HG03432 (cell line): Measurements from ENCODE around the gene UCHL5.
A peak's percentile ranks its signal among the peaks of the same experiment; 100 is the strongest.
"Not testable (repeated sequence)": the region's sequence is repeated elsewhere in the genome, so short reads cannot be mapped to it uniquely, and the experiment has no call there.

Source experiments
- ATAC-seq: cut with Tn5 transposase; IDR thresholded peaks from one replicate; pipeline ENCODE4 v1.9.1; 2021; ENCODE audit warnings: mild to moderate bottlenecking, moderate library complexity; ENCODE audit not compliant: unreplicated experiment

The UCHL5 gene

DNA sequence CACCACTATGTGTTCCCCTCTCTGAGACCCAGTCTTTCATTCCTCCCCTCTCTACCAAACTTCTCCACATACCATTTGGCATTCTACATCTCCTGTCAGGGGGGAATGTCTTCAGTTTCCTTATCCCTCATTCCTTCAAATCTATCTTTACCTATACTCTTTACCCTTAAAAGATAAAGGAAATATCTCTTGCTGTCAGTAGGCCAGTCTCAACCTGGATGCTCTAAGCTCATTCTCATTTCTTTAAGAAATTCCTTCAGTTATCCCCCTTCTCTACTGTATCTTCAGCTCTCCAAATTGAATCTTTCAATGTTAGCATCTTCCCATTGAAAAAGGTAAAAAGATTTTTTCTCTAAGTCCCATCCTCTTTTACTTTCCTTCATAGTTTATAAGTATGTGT is 6.8 kb upstream of the UCHL5 start:
- ATAC-seq: no peak

DNA sequence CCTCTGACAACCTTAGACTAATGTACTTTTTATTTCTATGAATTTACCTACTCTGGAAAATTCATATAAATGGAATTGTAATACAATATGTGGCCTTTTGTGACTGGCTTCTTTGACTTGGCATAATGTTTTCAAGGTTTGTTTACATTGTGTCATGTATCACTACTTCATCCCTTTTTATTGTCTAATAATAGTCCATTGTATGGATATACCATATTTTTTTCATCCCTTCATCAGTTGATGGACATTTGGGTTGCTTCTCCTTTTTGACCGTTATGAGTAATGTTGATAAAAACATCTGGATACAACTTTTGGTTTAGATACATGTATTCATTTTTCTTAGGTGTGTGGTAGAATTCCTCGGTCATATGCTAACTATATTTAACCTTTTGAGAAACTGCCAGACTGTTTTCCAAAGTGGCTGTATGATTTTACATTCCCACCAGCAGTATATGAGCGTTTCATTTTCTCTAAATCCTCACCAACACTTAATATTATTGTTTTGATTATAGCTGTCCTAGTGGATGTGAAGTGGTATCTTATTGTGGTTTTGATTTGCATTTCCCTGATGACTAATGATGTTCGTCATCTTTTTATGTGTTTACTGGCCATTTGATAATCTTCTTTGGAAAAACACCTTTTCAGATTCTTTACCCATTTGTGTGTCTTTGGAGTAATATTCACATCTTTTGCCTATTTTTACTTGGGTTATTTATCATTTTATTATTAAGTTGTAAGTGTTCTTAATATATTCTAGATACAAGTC is 3.7 kb upstream of the UCHL5 start:
- no peak for ATAC-seq

- no peak for ATAC-seq
Measured at GRCh38 chr1:193060938-193061337, 1.8 kb upstream of the UCHL5 start.

DNA sequence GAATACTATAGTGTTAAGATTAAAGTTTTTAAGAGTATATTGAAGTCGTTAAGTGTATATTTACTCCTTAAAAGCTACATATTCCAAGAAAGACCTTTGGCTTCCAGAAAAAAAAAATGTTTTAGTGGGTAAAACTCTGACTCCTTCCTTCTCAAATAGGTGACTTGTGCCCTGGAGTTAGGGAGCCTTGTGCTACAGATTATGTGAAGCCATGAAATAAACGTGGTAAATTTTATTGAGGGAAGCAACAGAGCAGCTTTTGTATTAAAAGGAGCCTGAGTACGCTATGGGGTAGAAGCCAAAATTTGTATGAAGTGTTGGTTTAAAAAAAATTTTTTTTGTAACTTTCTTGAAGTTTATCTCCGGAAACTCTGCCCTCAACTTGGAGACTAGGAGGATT is 1.2 kb upstream of the UCHL5 start:
- no peak for ATAC-seq

DNA sequence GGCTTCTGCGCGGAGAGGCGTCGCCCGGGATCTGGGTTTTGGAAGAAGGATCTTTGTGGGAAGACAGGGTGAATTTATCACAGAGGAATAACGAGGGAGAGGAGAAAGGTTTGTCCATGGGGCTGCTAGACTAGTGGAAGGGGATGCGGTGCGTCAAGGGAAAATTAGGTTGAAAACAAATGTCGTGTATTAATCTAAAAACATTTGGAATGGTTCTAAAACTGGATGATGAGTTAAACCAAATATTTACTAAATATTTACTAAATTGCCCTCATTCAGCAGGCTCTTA is 899 bp upstream of the UCHL5 start:
- no peak for ATAC-seq

GRCh38 chr1:193058529-193059281 is 455 bp downstream of the UCHL5 start:
- peak; percentile 45 for ATAC-seq

DNA sequence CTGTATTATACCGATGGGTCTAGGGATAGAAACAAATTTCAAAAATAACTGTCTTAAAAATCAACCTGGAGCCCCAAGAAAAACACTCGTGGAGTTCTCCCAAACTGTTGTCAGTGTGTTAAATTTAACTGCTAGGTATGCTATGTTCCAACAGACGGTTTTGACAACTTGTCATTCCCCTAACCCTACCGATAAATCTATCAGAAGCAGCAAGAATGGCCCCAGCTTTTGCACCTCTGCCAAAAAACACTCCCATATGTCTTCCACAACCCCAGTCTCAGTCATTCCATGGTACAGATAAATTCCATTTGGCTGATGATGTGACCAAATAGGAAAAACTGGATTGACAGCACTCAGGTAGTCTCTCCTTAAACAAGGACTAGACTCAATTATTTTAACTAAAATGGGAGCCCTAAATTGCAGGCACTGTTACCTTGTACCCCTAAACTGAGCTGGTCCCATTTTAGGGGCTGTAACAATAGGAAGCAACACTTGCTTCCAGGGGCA is 4.9 kb downstream of the UCHL5 start:
- ATAC-seq: no peak

- ATAC-seq: not testable (repeated sequence)
Measured at GRCh38 chr1:193048913-193049312, 10.2 kb downstream of the UCHL5 start.

- no peak for ATAC-seq
Measured at GRCh38 chr1:193042766-193043691, 16.1 kb downstream of the UCHL5 start.

- ATAC-seq: no peak
Measured at GRCh38 chr1:193040011-193040410, 19.1 kb downstream of the UCHL5 start.

GRCh38 chr1:193036337-193037047 is 22.7 kb downstream of the UCHL5 start:
- no peak for ATAC-seq

GRCh38 chr1:193033610-193034009 is 25.6 kb downstream of the UCHL5 start:
- ATAC-seq: no peak

DNA sequence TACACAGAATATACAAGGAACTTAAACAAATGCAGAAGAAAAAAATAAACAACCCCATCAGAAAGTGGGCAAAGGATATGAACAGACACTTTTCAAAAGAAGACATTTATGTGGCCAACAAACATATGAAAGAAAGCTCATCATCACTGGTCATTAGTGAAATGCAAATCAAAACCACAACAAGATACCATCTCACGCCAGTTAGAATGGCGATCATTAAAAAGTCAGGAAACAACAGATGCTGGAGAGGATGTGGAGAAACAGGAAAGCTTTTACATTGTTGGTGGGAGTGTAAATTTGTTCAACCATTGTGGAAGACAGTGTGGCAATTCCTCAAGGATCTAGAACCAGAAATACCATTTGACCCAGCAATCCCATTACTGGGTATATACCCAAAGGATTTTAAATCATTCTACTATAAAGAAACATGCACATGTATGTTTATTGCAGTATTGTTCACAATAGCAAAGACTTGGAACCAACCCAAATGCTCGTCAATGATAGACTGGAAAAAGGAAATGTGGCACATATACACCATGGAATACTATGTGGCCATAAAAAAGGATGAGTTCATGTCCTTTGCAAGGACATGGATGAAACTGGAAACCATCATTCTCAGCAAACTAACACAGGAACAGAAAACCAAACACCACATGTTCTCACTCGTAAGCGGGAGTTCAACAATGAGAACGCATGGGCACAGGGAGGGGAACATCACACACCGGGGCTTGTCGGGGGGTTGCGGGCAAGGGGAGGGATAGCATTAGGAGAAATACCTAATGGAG is 26.3 kb downstream of the UCHL5 start:
- ATAC-seq: not testable (repeated sequence)

DNA sequence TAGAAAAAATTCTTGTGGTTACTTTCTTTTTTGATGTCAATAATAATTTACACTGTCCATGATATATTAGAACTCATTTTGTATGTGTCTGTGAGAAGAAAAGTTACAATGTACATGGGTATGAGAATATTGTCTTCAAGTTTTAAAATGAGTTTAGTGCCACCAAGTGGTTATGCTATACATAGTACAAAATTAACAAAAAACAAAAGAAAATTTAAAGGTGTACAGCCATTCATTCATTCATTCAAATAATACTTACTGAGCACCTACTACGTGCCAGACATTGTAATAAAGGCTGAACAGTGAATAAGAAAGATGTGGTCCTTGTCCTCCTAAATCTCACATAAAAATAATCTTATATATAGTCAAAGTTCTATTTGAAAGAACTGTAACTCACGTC is 27.7 kb downstream of the UCHL5 start:
- ATAC-seq: peak; percentile 71

DNA sequence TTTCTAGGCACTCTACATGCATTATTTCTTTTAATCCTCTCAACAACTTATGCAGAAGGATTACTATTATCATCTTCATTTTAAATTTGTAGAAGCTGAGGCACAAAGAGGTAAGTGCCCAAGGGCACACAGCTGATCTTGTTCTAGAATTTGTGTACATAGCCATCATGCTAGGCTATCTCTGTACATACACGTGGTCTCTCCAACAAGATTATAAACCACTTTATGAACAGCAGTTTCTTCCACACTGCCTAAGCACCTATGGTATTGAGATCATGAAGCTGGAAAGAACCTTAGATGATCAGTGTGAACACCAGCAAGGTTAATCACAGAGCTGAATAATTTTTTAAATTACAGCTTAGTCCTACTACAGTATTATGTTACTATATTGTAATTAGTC is 28.9 kb downstream of the UCHL5 start:
- ATAC-seq: no peak

GRCh38 chr1:193025218-193025617 is 33.9 kb downstream of the UCHL5 start:
- no peak for ATAC-seq

GRCh38 chr1:193019442-193020026 is 39.6 kb downstream of the UCHL5 start:
- peak; percentile 86 for ATAC-seq

DNA sequence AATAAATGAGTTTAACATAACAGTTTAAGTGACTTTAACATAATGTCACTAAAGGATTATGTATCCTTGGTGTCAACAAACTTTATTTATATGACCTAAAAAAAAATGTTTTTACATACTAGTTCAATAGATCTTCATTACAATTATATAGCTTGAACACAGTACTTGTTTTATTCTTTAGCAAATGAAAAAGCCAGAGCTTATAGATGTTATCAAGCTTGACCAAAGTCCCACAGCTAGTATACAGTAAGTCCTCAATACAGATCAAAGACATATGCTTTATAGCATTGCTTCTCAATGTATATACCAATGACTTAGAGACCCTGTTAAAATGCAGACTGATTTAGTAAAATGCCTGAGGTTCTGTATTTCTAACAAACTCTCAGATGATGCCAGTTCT is 42.4 kb downstream of the UCHL5 start:
- ATAC-seq: no peak

DNA sequence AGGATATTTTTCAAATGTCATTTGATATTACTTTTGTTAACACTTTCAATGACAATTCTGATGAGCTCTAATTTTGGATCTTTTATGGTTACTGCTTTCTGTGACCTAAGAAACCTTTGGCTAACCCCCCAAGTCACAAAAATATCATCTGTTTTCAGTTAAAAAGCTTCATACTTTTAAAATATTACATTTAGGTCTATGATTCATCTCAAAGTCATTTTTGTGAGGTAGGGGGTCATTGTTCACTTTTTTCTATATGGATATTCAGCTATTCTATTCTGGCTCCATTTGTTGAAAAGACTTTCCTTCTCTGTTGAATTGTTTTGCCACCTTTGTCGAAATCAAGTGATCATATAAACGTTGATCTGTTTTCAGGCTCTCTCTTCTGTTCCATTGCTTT is 44.8 kb downstream of the UCHL5 start:
- no peak for ATAC-seq

GRCh38 chr1:193013707-193014106 is 45.5 kb downstream of the UCHL5 start:
- ATAC-seq: no peak
